Panc1 (cell line): ENCODE results near the gene STK16. TPM values are rescaled to one million over a fixed set of nuclear protein-coding genes. Genes with fewer than 3 reads are reported as not detected.

Source experiments
- ATAC-seq: fragments of 200-7000 bp; cut with Tn5 transposase; 2 replicates; pipeline ENCODE4 v1.9.1; 2020; ENCODE audit warnings: mild to moderate bottlenecking, moderate library complexity
- BruUV-seq: library from RNA; stranded (reverse); fragments of 400-500 nt; replicated peaks from 2 replicates; lab custom pipeline; 2021; lab: Mats Ljungman, UMichigan
- CTCF ChIA-PET: fragments of 300-600 bp; sonication (Branson Sonifier 250); formaldehyde crosslinking; loops from one replicate; lab custom pipeline; 2022; ENCODE audit warnings: antibody characterized with exemption; lab: Charles Lee
- POLR2A ChIA-PET: fragments of 300-600 bp; sonication (Branson Sonifier 250); formaldehyde crosslinking; loops from one replicate; lab custom pipeline; 2022; ENCODE audit warnings: antibody characterized with exemption; lab: Charles Lee
- DNase-seq: peaks from one replicate; pipeline ENCODE4 v3.0.0-alpha.2; 2010; ENCODE audit warnings: low read depth, low spot score
- H3K27ac ChIP-seq: 2 replicates; pipeline ENCODE4 v1.5.1; 2011; ENCODE audit warnings: mild to moderate bottlenecking, low read length, inconsistent platforms
- H3K27me3 ChIP-seq: fragments of 200-500 bp; sonication (Bioruptor generic); 2 replicates; pipeline ENCODE4 v1.6.0; 2014; ENCODE audit warnings: low read length, inconsistent platforms; ENCODE audit not compliant: control insufficient read depth, insufficient read depth
- H3K36me3 ChIP-seq: fragments of 200-500 bp; sonication (Bioruptor generic); 2 replicates; pipeline ENCODE4 v1.5.1; 2014; ENCODE audit warnings: inconsistent platforms, mild to moderate bottlenecking, low read length, moderate library complexity; ENCODE audit not compliant: control insufficient read depth, insufficient read depth
- H3K4me1 ChIP-seq: 2 replicates; pipeline ENCODE4 v1.5.1; 2011; ENCODE audit warnings: inconsistent platforms, mild to moderate bottlenecking, low read length, moderate library complexity; ENCODE audit not compliant: control insufficient read depth, insufficient read depth
- H3K4me3 ChIP-seq, 2 experiments: 2 replicates each; pipeline ENCODE4 v1.5.1; 2011 to 2012; ENCODE audit warnings: low read depth in 2 of 2, low read length in 2 of 2, mild to moderate bottlenecking in 2 of 2, inconsistent platforms in 1 of 2, moderate library complexity in 1 of 2
- H3K9me3 ChIP-seq: fragments of 200-500 bp; sonication (Bioruptor generic); 2 replicates; pipeline ENCODE4 v1.5.1; 2014; ENCODE audit warnings: low read depth, mild to moderate bottlenecking, inconsistent platforms, low read length, moderate library complexity; ENCODE audit not compliant: control insufficient read depth, insufficient read depth
- POLR2AphosphoS5 ChIP-seq: IDR thresholded peaks from 2 replicates; pipeline ENCODE4 v1.6.1; 2012; ENCODE audit warnings: mild to moderate bottlenecking, low read depth, low read length, moderate library complexity
- SIN3A ChIP-seq: IDR thresholded peaks from 2 replicates; pipeline ENCODE4 v1.6.1; 2012; ENCODE audit warnings: low read depth, mild to moderate bottlenecking, low read length, moderate library complexity, borderline replicate concordance; ENCODE audit not compliant: insufficient read depth
- TCF7L2 ChIP-seq: IDR thresholded peaks from 2 replicates; pipeline ENCODE4 v1.6.1; 2011; ENCODE audit warnings: mild to moderate bottlenecking, low read depth, low read length, inconsistent platforms
- in situ Hi-C: cut with HindIII; loops from 2 replicates; pipeline ENCODE4 v1.10.0; 2016; ENCODE audit warnings: low sequenced_read_pairs, low pct_unique_long_range_greater_than_20kb
- intact Hi-C: fragments of 100-400 bp; cut with micrococcal nuclease; formaldehyde crosslinking; loops from one replicate; pipeline ENCODE4 v1.10.0; 2022; ENCODE audit not compliant: unreplicated experiment
- total RNA-seq: library from RNA; stranded (reverse); gene quantifications from one replicate; pipeline ENCODE4 v1.2.1, GENCODE V29; 2021; ENCODE audit not compliant: unreplicated experiment
- TF ChIP-seq, protein P1 (sequence below), 2 experiments: IDR thresholded peaks; 2 replicates each; pipeline ENCODE4 v1.6.1; 2011 to 2012; ENCODE audit warnings: low read depth in 2 of 2, control low read depth in 1 of 2, low read length in 1 of 2, mild to moderate bottlenecking in 1 of 2, moderate library complexity in 1 of 2; ENCODE audit not compliant: insufficient read depth in 1 of 2
- TF ChIP-seq, protein P2 (sequence below): fragments of 450-650 bp; IDR thresholded peaks from 2 replicates; pipeline ENCODE4 v1.5.1; 2017; ENCODE audit warnings: mild to moderate bottlenecking

Gene STK16
- total RNA-seq, 1 experiment from 2014 or later, result 29.9 TPM

DNA sequence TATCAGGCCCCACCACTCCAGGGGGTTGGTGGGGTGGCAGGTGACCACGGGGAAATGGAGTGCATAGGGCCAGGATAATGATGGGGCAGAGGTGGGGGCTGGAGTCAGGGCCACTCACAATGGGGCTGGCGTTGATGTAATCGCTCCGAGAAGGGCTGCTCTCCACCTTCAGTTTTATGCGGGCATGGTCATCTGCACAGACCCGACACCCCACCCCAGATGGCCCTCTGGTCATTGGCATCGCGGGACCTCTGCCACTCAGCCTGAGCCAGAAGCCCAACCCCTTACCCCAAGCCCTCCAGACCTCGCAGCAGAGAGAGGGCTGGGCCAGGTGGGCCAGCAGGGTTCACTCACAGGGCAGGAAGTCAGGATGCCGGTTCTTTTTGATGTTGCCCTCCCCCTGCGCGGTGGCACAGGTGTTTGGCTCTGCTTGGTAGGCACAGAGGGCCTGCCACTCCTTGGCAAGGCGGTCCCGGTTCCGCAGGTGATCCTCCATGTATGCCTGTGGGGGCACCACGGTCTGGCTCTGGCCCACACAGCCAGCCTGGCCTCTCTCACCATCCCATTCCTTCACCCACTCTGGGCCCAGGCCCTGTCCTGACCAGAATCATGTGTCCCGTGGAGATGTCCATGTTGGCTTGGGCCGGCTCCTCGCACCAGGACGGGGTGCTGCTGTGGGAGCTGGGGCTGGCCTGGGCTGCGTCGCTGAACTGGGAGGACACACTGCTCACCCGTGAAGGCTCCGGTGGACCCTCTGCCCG, 51.5 kb downstream of the STK16 start:
- ChIA-PET POLR2A (interaction anchor here (0.5 kb wide), 1 partner anchor 177 kb away, joined by 9 read pairs; no protein-coding TSS in a partner anchor), CTCF (no interaction called here)
- no peak for TF ChIP-seq POLR2AphosphoS5
- TF ChIP-seq TCF7L2, result no peak
- TF ChIP-seq SIN3A, result no peak
- TF ChIP-seq, protein P1, sequence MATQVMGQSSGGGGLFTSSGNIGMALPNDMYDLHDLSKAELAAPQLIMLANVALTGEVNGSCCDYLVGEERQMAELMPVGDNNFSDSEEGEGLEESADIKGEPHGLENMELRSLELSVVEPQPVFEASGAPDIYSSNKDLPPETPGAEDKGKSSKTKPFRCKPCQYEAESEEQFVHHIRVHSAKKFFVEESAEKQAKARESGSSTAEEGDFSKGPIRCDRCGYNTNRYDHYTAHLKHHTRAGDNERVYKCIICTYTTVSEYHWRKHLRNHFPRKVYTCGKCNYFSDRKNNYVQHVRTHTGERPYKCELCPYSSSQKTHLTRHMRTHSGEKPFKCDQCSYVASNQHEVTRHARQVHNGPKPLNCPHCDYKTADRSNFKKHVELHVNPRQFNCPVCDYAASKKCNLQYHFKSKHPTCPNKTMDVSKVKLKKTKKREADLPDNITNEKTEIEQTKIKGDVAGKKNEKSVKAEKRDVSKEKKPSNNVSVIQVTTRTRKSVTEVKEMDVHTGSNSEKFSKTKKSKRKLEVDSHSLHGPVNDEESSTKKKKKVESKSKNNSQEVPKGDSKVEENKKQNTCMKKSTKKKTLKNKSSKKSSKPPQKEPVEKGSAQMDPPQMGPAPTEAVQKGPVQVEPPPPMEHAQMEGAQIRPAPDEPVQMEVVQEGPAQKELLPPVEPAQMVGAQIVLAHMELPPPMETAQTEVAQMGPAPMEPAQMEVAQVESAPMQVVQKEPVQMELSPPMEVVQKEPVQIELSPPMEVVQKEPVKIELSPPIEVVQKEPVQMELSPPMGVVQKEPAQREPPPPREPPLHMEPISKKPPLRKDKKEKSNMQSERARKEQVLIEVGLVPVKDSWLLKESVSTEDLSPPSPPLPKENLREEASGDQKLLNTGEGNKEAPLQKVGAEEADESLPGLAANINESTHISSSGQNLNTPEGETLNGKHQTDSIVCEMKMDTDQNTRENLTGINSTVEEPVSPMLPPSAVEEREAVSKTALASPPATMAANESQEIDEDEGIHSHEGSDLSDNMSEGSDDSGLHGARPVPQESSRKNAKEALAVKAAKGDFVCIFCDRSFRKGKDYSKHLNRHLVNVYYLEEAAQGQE (IDR thresholded peaks at IDR 0.05; ENCODE audit: insufficient read depth in 1 of 2, low read depth in 2 of 2, low read length in 1 of 2), result no peak
- TF ChIP-seq, protein P2, sequence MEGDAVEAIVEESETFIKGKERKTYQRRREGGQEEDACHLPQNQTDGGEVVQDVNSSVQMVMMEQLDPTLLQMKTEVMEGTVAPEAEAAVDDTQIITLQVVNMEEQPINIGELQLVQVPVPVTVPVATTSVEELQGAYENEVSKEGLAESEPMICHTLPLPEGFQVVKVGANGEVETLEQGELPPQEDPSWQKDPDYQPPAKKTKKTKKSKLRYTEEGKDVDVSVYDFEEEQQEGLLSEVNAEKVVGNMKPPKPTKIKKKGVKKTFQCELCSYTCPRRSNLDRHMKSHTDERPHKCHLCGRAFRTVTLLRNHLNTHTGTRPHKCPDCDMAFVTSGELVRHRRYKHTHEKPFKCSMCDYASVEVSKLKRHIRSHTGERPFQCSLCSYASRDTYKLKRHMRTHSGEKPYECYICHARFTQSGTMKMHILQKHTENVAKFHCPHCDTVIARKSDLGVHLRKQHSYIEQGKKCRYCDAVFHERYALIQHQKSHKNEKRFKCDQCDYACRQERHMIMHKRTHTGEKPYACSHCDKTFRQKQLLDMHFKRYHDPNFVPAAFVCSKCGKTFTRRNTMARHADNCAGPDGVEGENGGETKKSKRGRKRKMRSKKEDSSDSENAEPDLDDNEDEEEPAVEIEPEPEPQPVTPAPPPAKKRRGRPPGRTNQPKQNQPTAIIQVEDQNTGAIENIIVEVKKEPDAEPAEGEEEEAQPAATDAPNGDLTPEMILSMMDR, result no peak
- in situ Hi-C loops (no loop called here), intact Hi-C loops (no loop called here)
- ATAC-seq (no peak), DNase-seq (no peak)
- H3K27me3 ChIP-seq, result no peaks in the 10 kb centered on the region; the same call in 1 of the 2 replicates
- H3K36me3 ChIP-seq, result no peaks in the 10 kb centered on the region
- no peak overlapping the region for H3K27ac ChIP-seq
- H3K4me1 ChIP-seq, result peaks cover 4% of the 10 kb centered on the region; the same call in 1 of the 2 replicates
- no TSS peak for BruUV-seq
- H3K9me3 ChIP-seq, result no peaks in the 10 kb centered on the region
- H3K4me3 ChIP-seq, result no peak overlapping the region

DNA sequence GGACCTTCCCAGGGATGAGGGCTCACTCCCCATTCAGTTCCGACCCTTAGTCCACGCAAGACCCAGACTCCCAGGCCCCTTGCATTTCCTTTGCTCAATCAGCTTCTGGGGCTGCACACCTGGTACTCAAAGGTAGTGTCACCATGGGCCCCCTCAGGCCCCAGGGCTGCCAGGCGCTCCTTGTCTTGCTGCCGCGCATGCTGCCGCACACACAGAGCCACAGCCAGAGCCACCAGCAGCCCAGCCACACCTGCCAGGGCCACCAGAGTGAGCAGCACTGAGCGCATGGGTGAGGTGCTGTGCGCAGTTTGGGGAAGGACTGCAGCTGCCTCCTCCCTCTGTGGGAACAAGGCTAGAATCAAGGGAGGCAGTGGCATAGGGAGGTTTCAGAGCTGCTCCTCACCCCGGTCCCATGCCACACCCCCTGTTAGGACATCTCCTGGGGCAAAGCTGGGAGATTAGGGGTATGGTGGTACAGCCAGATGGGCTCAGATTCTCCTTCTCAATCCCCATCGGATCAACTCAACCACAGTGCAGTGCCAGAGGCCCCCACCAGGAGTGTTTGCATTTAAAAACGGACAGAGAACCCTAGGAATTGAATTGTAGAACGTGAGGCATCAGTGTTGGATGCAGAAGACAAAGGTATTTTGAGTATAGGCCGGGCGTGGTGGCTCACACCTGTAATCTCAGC, 52.6 kb downstream of the STK16 start:
- BruUV-seq, result no TSS peak
- no peak for TF ChIP-seq POLR2AphosphoS5
- TF ChIP-seq, protein P2, result no peak
- no peak for TF ChIP-seq TCF7L2
- Histone ChIP-seq H3K4me3 (no peak overlapping the region), H3K27ac (no peak overlapping the region), H3K4me1 (peaks cover 4% of the 10 kb centered on the region; the same call in 1 of the 2 replicates), H3K27me3 (no peaks in the 10 kb centered on the region; the same call in 1 of the 2 replicates), H3K9me3 (no peaks in the 10 kb centered on the region), H3K36me3 (no peaks in the 10 kb centered on the region)
- ATAC-seq (no peak), DNase-seq (no peak)
- intact Hi-C loops (no loop called here), in situ Hi-C loops (no loop called here)
- ChIA-PET POLR2A (no interaction called here), CTCF (no interaction called here)
